GM12892 (cell line): ENCODE data around the gene PREP.
"Not testable (repeated sequence)": the region's sequence is repeated elsewhere in the genome, so short reads cannot be mapped to it uniquely, and the experiment has no call there.

ENCODE experiments used
- DNase-seq: peaks from one replicate; pipeline ENCODE4 v3.0.0; 2011; ENCODE audit not compliant: insufficient read length
- FAIRE-seq: peaks from 2 replicates; lab custom pipeline; 2011; peaks lifted over from hg19 to GRCh38; lab: Jason Lieb, UNC
- POLR2A ChIP-seq: IDR thresholded peaks from 2 replicates; pipeline ENCODE4 v1.6.1; 2011; ENCODE audit warnings: low read depth, low read length, control low read depth
- POLR2AphosphoS5 ChIP-seq: IDR thresholded peaks from 2 replicates; pipeline ENCODE4 v1.6.1; 2011; ENCODE audit warnings: low read depth, low read length, control low read depth
- TAF1 ChIP-seq: IDR thresholded peaks from 2 replicates; pipeline ENCODE4 v1.6.1; 2011; ENCODE audit warnings: low read depth, mild to moderate bottlenecking, control low read depth, low read length, borderline replicate concordance

The PREP gene

GRCh38 chr6:105251689-105252088, 151.2 kb downstream of the PREP start:
- DNase-seq, result no peak
- no peak for FAIRE-seq
- TF ChIP-seq POLR2A, result no peak
- TF ChIP-seq TAF1, result no peak
- no peak for TF ChIP-seq POLR2AphosphoS5

- TF ChIP-seq TAF1 (no peak), POLR2A (no peak), POLR2AphosphoS5 (no peak)
- DNase-seq (no peak), FAIRE-seq (no peak)
Measured at GRCh38 chr6:105250533-105250932, 152.3 kb downstream of the PREP start.

- no peak for TF ChIP-seq POLR2A
- TF ChIP-seq POLR2AphosphoS5, result no peak
- TF ChIP-seq TAF1, result no peak
- DNase-seq, result no peak
- FAIRE-seq, result no peak
Measured at GRCh38 chr6:105243487-105243886, 159.4 kb downstream of the PREP start.

GRCh38 chr6:105235155-105235554, 167.7 kb downstream of the PREP start:
- DNase-seq, result no peak
- FAIRE-seq, result no peak
- TF ChIP-seq POLR2A (no peak), TAF1 (no peak), POLR2AphosphoS5 (no peak)

GRCh38 chr6:105231771-105232170, 171.1 kb downstream of the PREP start:
- FAIRE-seq, result not testable (repeated sequence)

More at GRCh38 chr6:105231771-105232170, 171.1 kb downstream of the PREP start:
- not testable (repeated sequence) for DNase-seq
